CD4-positive, alpha-beta T cell treated with Interleukin-21 for 1 hour (primary cell): ENCODE measurements around the gene RFX7.

Experiments used
- DNase-seq: peaks from one replicate; pipeline ENCODE4 v3.0.0-alpha.2; 2020

Gene RFX7

GRCh38 chr15:56244038-56244810 is 545 bp upstream of the RFX7 start:
- DNase-seq: peak; percentile 31

DNA sequence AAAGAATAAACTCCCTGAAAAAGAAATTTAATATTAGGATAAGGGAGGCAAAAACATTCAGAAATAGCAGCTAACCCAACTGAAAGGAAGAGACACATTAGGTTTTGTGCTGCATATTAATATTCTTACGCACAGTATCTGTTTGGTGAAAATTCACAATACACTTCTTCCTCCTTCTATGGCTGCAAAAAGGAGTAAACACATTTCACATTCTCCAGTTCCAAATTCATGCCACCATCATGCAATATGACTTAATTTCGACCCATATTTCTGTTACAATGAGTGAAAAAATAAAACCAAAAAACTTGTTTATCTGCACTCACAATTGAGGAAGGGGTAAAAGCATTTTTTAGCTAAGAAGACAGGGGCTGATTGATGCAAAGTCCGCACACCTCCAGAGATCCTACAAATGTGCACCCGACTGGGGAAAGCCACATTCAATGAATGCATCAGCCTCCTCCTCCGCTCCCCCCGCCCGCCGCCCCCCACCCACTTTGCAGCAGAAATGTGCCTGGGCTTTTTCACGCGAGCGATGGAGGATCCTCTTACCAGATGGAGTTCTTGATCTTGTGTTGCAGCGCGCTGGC is 1.0 kb downstream of the RFX7 start:
- DNase-seq: no peak

DNA sequence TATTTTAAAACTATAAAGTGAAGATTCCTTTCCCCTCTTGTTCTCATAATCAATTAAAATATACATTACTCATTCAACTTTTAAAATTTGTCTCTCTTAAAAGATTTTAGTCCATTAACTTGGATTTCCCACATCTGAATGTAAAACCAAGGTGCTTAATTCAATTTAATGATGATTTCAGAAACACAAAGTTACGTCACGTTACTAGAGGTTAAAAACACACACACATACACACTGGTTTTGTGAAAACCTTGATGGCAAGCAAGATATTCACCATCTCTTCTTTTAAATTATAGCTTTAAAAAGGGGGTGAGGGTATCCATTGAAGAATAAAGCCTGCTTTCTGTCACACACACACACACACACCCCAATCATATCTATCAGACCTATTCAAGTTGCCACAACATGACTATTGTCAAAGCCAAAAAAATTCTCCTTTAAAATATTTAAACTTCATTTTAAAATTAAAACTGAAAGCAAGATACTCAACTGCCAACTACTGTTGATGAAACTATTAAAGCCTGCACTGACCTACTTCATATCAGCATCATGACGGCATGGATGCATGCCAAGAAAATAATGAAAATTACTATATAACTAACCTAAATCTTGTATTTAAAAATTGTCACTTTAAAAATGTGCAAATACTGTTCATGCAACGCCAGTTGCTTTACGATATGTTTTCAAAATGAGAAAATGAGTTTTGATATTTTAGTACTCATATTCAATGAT is 2.1 kb downstream of the RFX7 start:
- DNase-seq: no peak

- no peak for DNase-seq
These were observed 3.3 kb downstream of the RFX7 start for GRCh38 chr15:56240390-56240789.

- no peak for DNase-seq
These were observed 7.5 kb downstream of the RFX7 start for GRCh38 chr15:56236197-56236596.

GRCh38 chr15:56234804-56235203 is 8.9 kb downstream of the RFX7 start:
- DNase-seq: no peak

DNA sequence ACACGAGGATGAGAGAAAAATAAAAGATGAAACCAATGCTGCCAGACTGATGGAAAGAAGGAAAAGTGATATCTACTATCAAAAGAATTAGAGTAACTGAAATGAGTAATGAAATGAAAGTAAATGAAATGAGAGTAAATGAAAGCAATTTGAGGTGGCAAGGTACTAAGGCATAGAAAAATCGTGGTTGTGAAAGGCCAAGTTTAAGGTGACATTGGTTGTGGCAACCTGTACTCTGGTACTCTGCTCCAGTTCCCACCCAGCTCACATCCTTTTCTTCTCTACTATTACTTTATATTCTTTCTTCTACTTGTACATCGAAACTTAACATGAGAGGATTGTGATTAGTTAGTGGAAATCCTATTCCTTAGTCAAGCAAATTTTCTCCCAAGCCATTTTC is 10.1 kb downstream of the RFX7 start:
- no peak for DNase-seq

- no peak for DNase-seq
These were observed 11.6 kb downstream of the RFX7 start for GRCh38 chr15:56232058-56232457.

- DNase-seq: no peak
These were observed 14.8 kb downstream of the RFX7 start for GRCh38 chr15:56228854-56229253.

DNA sequence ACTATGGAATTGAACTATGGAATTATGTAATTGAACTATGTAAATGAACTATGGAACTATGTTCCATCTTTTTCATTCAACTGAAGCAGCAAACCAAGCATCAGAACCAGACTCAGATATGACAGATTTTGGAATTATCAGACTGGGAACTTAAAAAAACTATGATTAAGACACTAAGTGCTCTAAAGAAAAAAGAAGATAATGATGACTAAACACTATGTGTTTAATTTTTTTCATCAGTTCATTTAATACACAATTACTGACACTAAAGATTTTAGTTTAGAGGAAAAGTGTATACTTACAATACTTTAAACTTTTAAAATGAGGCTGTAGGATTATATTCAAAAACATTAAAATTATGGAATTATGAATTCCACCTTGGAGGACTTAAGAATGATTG is 15.3 kb downstream of the RFX7 start:
- no peak for DNase-seq

GRCh38 chr15:56227780-56228179 is 15.9 kb downstream of the RFX7 start:
- no peak for DNase-seq

DNA sequence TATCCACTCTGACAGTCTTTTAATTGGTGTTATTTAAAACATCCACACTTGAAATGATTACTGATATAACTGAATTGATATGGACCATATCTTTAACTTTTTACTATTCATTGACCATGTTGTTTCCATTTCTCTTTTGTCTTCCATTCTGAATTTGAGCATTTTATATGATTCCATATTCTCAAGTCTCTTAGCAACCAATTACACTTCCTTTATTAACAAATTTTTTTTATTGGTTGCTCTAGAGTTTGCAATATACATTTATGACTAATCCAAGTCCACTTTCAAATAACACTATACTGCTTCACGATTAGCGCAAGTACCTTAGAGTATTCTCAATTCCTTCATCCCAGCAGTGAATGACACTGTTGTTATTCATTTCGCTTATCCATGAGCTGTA is 16.4 kb downstream of the RFX7 start:
- no peak for DNase-seq

DNA sequence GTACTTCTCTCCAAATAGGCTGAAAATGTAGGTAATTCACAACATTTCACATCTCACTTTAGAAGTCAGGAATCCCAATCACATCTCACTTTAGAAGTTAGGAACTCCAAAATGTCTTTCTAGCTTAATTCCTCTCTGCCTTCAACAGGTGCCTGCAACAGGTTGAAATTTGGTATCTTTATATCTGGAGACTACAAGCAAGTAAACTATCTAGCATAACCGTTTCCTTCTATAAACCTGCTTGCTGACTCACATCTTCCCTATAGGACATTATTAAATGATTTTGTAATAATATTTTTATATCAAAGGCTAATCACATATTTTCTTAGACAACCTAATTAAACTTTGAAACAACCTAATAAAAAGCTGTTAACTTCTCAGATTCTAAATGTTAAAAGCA is 18.2 kb downstream of the RFX7 start:
- no peak for DNase-seq

- no peak for DNase-seq
These were observed 21.4 kb downstream of the RFX7 start for GRCh38 chr15:56222302-56222701.

DNA sequence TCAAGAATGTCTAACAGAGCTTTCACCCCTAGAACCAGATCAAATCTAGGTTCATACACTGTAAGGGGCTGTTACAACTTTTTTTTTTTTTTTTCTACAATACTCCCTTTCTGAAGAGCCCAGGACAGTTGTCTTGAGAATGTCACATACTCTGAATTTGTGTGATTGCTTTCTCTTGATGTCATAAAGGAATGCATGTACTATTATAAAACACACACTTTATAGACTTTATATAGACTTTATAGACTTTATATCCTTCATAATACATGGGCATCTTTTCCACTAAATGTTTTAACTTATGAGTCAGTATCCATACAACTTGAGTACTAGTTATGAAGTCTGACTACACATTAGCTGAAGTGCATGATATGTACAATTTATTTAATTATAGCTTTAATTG is 26.3 kb downstream of the RFX7 start:
- no peak for DNase-seq

- DNase-seq: no peak
These were observed 27.9 kb downstream of the RFX7 start for GRCh38 chr15:56215769-56216168.

DNA sequence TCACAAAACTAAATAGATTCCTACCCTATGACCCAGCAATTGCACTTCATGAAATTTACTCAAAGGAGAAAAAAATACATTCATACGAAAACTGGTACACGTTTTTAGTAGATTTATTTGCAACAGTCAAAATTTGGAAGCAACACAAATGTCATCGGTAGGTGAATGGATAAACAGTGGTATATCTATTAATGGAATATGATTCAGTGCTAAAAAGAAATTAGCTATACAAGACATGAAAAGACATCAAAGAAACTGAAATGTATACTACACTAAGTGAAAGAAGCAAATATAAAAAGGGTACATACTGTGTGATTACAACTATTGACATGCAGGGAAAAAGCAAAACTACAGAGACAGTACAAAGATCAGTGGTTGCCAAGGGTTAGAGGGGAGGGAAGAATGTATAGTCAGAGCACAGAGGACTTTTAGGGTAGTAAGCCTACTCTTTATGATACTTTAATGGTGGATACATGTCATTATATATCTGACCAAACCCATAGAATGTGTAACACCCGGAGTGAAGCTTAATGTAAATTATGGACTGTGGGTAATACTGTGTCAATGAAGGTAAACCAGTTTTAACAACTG is 31.6 kb downstream of the RFX7 start:
- no peak for DNase-seq

DNA sequence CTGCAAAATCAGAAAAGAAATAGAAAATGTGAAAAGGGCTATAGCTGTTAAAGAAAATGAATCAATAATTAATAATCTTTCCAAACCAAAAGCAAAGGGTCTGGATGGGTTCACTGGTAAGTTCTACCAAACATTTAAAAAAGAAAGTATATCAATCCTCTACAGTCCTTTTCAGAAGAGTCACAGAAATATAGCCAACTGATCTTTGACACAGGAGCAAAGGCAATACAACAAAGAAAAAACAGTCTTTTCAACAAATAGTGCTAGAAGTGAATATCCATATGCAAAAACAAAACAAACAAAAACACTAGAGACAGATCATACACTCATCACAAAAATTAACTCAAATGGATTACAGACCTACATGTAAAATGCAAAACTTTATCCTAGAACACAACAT is 32.6 kb downstream of the RFX7 start:
- DNase-seq: no peak

DNA sequence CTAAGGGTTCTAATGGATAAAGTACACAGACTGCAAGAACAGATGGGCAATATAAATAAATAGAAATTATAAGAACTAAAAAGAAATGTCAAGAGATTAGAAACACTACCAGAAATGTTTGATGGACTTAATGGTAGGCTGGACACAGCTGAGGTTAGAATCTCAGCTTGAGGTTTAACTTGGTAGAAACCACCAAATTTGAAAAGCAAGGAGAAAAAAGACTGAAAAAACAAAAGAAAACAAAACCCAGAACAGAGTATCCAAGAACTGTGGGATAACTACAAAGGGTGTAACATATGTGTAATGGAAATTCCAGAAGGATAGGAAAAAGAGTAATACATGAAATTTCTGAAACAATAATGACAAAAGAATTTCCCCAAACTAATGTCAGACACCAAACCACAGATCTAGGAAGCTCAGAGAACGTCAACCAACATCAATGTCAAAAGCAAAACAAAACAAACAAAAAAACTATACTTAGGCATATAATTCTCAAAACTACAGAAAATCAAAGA is 35.0 kb downstream of the RFX7 start:
- DNase-seq: no peak

GRCh38 chr15:56208185-56208584 is 35.5 kb downstream of the RFX7 start:
- DNase-seq: no peak

DNA sequence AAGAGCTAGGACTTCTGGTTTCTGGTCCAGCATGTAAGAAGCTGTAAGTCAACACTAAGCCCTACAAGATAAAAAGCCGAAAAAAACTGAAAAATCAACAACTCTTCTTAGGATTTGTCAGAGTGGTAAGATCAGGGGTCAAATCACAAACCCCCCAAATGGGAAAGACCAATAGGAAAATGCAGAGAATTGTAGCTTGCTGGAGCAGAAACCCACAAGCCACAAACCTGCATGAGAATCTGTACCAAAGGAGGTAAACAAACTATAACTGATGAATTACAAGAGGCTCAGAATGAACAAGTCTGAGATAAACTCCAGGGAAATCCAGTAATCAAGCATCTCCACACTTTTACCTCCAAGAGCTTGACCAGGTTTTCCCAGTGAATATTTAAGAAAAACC is 36.0 kb downstream of the RFX7 start:
- DNase-seq: peak; percentile 16

DNA sequence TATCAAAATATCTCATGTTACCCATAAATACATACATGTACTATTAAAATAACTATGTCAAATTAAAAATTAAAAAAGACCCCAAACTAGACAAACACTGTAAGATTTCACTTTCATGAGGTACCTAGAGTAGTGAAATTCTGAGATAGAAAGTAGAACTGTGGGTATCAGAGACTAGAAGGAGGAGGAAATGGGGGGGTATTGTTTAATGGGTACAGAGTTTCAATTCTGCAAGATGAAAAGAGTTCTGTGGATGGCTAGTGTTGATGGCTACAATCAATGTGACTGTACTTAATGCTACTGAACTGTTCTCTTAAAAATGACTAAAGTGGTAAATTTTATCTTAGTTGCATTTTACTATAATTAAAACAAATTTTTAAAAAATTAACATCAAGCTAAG is 36.6 kb downstream of the RFX7 start:
- DNase-seq: peak; percentile 11

DNA sequence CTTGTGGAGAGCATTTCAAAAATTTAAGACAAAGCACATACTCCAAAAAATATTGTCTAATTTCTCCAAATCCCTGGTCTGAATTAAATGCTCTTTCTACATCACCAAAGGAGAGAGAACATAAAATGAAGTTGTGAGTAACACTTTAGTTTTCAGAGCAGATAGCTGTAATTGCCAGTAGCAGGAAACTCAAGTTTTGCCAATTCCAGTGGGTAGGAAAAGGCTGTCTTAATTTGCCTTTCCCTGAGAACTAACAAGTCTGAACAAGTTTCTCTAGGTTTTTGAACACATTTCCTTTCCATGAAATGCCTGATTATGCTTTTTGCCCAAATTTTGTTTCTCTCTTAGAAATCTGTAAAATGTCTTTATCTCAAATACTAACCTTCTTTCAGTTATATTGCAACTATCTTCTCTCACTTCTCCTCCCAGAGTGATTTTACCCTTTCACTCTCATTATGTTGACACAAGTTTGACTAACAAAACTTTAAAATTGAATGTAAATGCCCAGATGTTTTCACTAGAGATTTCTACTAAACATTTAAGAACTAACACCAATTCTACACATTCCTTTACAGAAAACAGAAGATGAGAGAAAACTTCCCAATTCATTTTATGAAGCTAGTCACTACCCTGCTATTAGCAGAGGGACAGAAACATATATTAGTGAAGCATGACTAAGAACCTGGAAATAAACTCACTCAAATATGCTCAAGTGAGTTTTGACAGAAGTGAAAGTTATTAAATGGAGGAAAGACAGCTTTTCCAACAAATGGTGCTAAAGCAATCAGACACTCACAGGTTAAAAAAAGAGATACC is 38.4 kb downstream of the RFX7 start:
- no peak for DNase-seq
